Stimulated activated CD8-positive, alpha-beta memory T cell treated with anti-CD3 and anti-CD28 coated beads, Interleukin-2, amount 100 ng/mL, for 48 hours (primary cell): ENCODE results near the gene CCM2.
"Not testable (repeated sequence)": the region's sequence is repeated elsewhere in the genome, so short reads cannot be mapped to it uniquely, and the experiment has no call there.

Experiments
- DNase-seq, 2 donors: peaks; one replicate each; pipeline ENCODE4 v3.0.0-alpha.2; 2020; ENCODE audit warnings: low read depth in 2 of 2

CCM2 gene

DNA sequence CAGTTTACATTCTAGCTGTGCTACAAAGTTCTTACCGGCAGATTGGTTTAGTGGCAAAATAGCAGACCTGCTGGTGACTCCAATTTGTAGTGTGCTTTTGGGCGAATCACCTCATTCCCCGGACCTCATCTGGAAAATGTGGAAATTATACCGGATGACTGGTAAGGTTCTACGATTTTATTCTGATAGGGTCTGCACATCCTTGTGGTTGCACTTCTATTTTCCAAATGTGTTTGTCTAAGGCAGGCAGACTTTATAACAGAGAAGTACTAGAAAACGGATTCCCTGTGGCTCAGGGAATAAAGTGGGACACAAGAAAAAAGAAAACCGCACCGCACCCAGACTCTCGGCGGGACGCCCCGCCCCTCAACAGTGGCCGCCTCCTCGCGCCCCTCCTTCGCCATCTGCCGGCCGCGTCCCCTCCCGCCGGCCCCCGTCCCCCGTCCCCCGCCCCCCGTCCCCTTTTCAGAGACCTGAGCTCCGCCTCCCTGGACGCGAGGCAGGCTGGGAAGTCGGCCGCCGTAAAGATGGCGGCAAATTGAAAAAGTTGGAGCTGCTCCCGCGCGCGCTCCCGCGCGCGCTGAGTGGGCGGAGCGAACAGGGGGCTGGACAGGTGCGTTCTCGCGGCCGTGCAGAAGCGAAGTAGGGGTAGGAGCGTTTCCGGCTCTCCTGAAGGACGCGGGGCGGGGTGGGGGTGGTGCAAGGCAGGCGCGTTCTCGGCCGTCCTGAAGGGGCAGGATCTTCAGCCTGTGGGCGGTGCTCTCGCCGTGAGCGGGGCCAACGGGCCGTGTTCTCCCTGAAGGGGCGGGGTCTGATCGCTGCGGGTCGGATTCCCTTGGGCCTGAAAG lies 532 bp upstream of the CCM2 start:
- DNase-seq, result peak; percentile 99 to 100

GRCh38 chr7:45001138-45001694 lies 1.2 kb downstream of the CCM2 start:
- DNase-seq, result no peak

GRCh38 chr7:45001826-45002225 lies 1.8 kb downstream of the CCM2 start:
- no peak for DNase-seq

GRCh38 chr7:45003789-45004188 lies 3.8 kb downstream of the CCM2 start:
- no peak for DNase-seq

- no peak for DNase-seq
Observed at GRCh38 chr7:45007106-45007505, 7.1 kb downstream of the CCM2 start.

- no peak for DNase-seq
Observed at GRCh38 chr7:45007571-45008328, 7.7 kb downstream of the CCM2 start.

DNA sequence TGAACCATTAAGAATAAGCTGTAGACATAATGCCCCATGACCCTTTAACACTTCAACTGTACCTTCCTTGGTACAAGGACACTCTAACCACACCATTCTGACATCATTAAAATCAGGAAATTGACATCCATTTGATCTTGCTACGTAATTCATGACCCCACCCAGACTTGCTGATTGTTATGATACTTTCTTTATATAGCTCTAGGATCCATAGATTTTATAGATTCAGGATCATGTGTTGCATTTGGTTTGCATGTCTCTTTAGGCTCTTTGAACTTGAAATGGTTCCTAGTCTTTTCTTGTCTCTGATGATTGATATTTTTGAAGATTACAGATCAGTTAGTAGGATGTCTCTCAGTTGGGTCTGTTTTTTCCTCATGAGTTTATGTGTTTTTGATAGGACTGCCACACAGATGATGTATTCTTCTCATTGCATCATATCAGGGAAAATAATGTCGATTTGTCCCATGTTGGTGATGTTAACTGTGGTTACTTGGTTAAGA lies 13.5 kb downstream of the CCM2 start:
- DNase-seq, result no peak

DNA sequence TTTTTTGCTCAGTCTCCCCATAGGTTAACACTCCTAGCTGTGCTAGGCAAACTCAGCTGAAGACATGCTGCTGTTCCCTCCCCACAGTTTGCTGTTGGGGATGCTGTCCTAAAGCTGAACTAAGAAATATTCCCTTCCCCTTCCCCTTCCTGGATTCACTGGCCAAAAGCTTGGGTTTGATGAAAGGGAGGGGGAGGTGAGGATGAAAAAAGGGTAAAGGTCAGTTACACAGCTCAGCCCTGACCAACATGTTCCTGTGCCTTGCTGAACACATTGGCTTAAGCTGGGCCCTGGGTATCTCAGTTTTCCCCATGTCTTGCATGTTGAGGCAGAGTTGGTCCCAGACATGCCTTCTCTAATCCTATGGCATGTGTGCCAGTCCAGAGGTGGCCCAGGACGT lies 15.3 kb downstream of the CCM2 start:
- DNase-seq, result no peak

DNA sequence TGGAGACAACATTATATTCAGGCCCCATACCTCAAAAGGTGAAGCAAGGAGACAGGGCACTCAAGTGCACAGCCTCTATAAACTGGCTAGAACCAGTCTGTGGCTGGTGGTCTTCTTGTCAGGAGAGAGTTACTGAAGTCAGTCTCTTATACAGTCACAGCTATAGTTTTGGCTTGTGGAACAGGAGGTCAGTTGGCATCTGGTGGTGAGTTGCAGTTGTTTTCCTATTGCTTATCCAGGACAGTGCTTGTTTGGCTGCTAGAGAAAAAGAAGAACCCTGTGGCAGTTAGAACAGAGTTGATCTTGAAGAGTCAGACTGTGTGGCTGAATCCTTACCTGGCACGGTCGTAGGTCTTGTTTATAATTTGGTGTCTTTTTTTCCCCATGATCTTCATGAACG lies 17.3 kb downstream of the CCM2 start:
- DNase-seq, result no peak

DNA sequence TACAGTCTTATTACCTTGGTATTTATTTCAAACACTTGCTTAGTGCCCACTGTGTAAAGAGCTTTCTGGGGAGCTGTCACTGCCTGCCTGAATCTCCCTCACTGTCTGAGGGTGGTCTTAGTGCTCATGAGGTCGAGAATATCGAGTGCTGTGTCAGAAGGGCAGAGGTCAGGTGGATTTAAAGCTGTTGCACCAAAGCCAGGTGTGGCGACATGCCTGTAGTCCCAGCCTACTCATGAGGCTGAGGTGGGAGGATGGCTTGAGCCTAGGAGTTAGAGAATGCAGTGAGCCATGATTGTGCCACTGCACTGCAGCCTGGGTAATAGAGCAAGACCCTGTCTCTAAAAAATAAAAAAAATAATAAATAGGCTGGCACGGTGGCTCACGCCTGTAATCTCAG lies 20.9 kb downstream of the CCM2 start:
- no peak for DNase-seq

DNA sequence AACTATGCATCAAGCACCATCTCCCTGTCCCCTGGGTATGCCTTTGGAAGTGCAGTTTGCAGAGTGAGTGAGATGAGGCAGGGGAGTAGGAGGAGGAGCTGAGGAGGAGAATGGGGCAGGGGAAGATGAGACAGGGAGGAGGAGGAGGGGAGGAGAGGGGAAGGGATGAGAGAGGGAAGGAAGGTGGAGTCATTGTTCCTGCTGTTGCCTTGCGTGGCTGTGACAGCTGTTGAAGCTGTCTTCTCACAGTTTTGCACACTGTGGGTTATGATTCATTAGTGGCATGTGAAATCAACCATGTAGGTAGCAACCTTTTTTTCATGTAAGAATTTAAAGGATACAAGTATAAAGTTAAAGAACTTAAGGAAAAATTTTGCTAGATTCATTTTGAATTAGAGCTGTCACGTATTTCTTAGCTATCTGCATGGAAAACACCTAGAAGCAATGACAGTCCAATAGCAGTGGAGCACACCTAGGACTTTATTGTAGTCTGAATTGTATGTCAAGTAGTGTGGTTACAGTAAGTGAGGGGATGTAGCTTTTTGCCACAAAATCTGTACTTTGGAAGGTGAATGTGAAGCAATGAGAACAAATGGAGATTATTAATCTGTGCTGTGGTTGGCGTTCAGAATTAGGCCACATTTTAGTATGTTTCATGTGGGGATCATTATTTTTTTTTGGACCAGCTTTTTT lies 21.7 kb downstream of the CCM2 start:
- DNase-seq, result no peak

- DNase-seq, result no peak
Observed at GRCh38 chr7:45024126-45024744, 24.2 kb downstream of the CCM2 start.

- not testable (repeated sequence) for DNase-seq
Observed at GRCh38 chr7:45025473-45025872, 25.5 kb downstream of the CCM2 start.

DNA sequence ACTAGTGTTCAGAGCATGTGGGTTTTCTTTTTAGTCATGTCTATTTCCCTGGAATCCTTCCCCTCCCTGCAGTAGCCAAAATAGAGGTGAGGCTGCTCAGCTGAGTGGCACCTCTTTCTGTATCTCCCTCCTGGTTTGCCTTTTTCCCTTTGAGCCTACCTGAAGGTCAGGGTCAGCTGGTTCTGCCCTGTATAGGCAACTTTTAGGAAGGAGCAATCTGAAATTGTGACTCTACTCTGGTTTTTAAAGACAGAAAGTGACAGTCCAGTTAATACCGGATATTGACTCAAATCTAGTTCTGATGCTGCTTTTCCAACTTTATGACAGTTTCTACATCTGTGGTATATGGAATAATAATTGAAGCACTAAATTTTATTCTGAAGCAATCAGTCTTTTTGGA lies 26.0 kb downstream of the CCM2 start:
- DNase-seq, result no peak

- DNase-seq, result no peak
Observed at GRCh38 chr7:45026984-45027773, 27.2 kb downstream of the CCM2 start.

DNA sequence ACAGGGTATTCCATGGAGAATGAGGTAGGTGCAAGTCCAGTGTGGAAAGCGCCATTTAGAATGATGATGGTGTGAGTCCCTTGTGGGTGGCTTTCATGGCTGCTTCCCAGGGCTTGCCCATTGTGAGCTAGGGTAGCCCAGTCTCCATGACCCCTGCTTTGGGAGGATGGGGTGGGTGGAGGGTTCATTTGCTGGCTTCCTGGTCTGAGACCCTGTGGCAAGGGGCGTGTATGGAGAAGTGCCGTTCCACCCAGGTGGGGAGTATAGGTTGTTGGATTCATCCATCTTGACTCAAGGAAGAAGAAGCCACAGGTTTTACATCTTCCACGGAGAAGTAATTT lies 27.7 kb downstream of the CCM2 start:
- no peak for DNase-seq

DNA sequence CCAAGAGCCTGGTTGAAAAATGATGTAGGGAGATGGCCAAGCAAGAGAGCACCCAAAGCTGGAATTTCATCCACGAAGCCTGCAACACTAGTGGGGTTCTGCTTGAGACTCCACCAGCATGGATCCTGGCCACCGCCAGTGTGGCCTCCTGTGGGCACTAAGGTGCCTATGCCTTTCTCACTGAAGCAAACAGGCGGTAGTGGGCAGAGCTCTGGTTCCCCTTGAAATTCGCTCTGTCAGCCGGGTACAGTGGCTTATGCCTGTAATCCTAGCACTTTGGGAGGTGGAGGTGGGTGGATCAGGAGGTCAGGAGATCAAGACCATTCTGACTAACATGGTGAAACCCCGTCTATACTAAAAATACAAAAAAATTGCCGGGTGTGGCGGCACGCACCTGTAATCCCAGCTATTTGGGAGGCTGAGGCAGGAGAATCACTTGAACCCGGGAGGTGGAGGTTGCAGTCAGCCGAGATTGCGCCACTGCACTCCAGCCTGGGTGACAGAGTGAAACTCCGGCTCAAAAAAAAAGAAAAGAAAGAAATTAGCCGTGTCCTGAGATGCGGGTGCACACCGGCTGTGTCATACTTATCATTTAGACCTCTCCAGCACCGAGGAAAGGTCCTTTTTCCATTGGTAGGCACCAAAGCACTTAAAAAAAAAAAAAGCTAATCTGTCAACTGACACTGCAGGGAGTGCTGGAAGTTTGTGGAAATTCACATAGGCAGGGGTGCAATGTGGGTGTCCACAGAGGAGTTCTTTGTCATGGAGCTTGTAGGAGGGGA lies 28.3 kb downstream of the CCM2 start:
- DNase-seq, result no peak

- no peak for DNase-seq
Observed at GRCh38 chr7:45028920-45029344, 28.9 kb downstream of the CCM2 start.

DNA sequence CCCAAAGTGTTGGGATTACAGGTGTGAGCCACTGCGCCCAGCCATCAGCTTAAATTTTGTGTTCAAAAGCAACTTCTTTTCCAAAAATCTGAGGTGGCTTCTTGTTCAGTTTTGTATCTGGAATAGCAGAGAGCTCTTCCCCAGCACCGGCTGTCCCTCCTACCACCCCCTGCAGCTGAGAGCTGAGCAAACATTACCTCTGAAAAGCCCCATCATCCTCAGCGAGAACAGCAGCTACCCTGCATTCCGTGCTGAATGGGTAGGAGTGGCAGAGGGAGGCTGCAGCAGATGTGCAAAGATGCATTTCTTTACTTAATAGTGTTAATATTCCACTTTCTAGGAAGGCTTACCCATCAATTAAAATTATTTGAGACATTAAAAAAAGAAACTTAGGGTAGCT lies 31.8 kb downstream of the CCM2 start:
- DNase-seq, result no peak

GRCh38 chr7:45032421-45032820 lies 32.4 kb downstream of the CCM2 start:
- DNase-seq, result no peak
